HG03520 (cell line): ENCODE measurements around the gene GRIN2D.

ENCODE experiments used
- ATAC-seq: cut with Tn5 transposase; IDR thresholded peaks from one replicate; pipeline ENCODE4 v1.9.1; 2021; ENCODE audit warnings: mild to moderate bottlenecking, moderate library complexity; ENCODE audit not compliant: unreplicated experiment

Gene GRIN2D

DNA sequence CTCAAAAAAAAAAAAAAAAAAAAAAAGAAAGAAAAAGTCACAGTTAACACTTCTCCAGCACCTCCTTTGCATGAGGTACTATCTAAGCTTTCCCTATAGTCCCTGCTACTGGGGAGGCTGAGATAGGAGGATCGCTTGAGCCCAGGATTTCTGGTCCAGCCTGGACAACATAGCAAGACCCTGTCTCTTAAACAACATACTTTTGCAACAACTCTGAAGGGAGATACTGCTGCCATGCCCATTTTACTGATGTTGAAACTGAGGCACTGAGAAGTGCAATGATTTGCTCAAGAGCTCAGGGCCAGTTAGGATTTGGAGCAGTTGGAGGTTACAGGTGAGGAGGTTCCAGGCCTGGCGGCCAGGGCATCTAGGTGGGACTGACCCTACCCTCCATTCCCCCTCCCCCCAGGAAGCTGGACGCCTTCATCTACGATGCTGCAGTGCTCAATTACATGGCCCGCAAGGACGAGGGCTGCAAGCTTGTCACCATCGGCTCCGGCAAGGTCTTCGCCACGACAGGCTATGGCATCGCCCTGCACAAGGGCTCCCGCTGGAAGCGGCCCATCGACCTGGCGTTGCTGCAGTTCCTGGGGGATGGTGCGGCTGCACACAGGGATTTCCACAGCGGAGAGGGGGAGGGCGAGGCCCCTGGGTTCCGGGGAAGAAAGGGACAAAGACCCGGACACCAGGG lies 48.0 kb downstream of the GRIN2D start:
- no peak for ATAC-seq

DNA sequence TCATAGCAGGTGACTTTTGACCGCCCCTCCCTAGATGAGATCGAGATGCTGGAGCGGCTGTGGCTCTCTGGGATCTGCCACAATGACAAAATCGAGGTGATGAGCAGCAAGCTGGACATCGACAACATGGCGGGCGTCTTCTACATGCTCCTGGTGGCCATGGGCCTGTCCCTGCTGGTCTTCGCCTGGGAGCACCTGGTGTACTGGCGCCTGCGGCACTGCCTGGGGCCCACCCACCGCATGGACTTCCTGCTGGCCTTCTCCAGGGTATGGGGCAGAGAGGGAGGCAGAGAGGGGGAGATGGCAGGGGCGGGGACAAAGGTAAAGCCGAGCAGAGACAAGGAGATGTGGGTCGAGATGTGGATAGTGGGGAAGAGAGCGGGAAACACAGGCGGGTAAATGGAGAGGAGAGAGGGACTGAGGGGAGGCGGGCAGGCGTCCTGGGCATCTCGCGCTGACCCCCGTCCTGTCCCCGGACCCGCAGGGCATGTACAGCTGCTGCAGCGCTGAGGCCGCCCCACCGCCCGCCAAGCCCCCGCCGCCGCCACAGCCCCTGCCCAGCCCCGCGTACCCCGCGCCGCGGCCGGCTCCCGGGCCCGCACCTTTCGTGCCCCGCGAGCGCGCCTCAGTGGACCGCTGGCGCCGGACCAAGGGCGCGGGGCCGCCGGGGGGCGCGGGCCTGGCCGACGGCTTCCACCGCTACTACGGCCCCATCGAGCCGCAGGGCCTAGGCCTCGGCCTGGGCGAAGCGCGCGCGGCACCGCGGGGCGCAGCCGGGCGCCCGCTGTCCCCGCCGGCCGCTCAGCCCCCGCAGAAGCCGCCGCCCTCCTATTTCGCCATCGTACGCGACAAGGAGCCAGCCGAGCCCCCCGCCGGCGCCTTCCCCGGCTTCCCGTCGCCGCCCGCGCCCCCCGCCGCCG lies 48.9 kb downstream of the GRIN2D start:
- no peak for ATAC-seq

DNA sequence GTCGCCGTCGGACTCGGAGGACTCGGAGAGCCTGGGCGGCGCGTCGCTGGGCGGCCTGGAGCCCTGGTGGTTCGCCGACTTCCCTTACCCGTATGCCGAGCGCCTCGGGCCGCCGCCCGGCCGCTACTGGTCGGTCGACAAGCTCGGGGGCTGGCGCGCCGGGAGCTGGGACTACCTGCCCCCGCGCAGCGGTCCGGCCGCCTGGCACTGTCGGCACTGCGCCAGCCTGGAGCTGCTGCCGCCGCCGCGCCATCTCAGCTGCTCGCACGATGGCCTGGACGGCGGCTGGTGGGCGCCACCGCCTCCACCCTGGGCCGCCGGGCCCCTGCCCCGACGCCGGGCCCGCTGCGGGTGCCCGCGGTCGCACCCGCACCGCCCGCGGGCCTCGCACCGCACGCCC lies 49.8 kb downstream of the GRIN2D start:
- no peak for ATAC-seq
